Suprapubic skin (tissue), 4 donors: ENCODE measurements around the gene ADD3. TPM values are rescaled to one million over a fixed set of nuclear protein-coding genes. Genes with fewer than 3 reads are reported as not detected.
A peak's percentile ranks its signal among the peaks of the same experiment; 100 is the strongest.
"Not testable (repeated sequence)": the region's sequence is repeated elsewhere in the genome, so short reads cannot be mapped to it uniquely, and the experiment has no call there.

Source experiments
- DNase-seq, 2 donors: peaks; one replicate each; pipeline ENCODE4 v3.0.0-alpha.2; 2019; ENCODE audit warnings: low spot score in 2 of 2
- H3K27ac ChIP-seq: fragments of 200-600 bp; sonication (generic); one replicate; pipeline ENCODE4 v1.5.1; 2019
- H3K27me3 ChIP-seq: fragments of 200-600 bp; sonication (generic); one replicate; pipeline ENCODE4 v1.5.1; 2019
- H3K36me3 ChIP-seq: fragments of 200-600 bp; sonication (generic); one replicate; pipeline ENCODE4 v1.5.1; 2019
- H3K4me1 ChIP-seq: fragments of 200-600 bp; sonication (generic); one replicate; pipeline ENCODE4 v1.5.1; 2019
- H3K4me3 ChIP-seq: fragments of 200-600 bp; sonication (generic); one replicate; pipeline ENCODE4 v1.5.1; 2019; ENCODE audit warnings: mild to moderate bottlenecking
- H3K9me3 ChIP-seq: fragments of 200-600 bp; sonication (generic); one replicate; pipeline ENCODE4 v1.5.1; 2019
- CTCF ChIP-seq, 2 donors: fragments of 200-600 bp in 1 of 2; fragments of 450-650 bp in 1 of 2; sonication (generic) in 1 of 2; IDR thresholded peaks; one replicate each; pipeline ENCODE4 v1.5.1; 2016 to 2019; ENCODE audit warnings: antibody characterized with exemption in 2 of 2, mild to moderate bottlenecking in 1 of 2, moderate library complexity in 1 of 2
- EP300 ChIP-seq: sonication (generic); formaldehyde crosslinking; IDR thresholded peaks from one replicate; pipeline ENCODE4 v1.6.1; 2017; ENCODE audit warnings: antibody characterized with exemption
- POLR2A ChIP-seq, 2 donors: fragments of 450-650 bp; IDR thresholded peaks; one replicate each; pipeline ENCODE4 v1.6.1; 2017; ENCODE audit warnings: antibody characterized with exemption in 2 of 2, mild to moderate bottlenecking in 2 of 2, moderate library complexity in 2 of 2
- POLR2AphosphoS5 ChIP-seq, 3 donors: sonication (generic); formaldehyde crosslinking; IDR thresholded peaks; one replicate each; pipeline ENCODE4 v1.6.1; 2017; ENCODE audit warnings: antibody characterized with exemption in 3 of 3
- WGBS: methylation state at CpG from one replicate; pipeline ENCODE4 v1.1.5; 2018; 5-methylcytosine and 5-hydroxymethylcytosine counted together
- total RNA-seq, 4 donors: library from RNA; depleted of rRNA; stranded (reverse); fragments of >200 nt; gene quantifications; one replicate each; pipeline ENCODE4 v1.1.0, GENCODE V29; 2016

The ADD3 gene
- total RNA-seq, 4 donors from 2014 or later = 72.6 to 335 (median 279) TPM

- H3K36me3 ChIP-seq = peaks cover 56% of the 10 kb centered on the region
- no peak for DNase-seq
- H3K27me3 ChIP-seq = no peaks in the 10 kb centered on the region
- H3K27ac ChIP-seq = no peak overlapping the region
- no peak overlapping the region for H3K4me3 ChIP-seq
- no peaks in the 10 kb centered on the region for H3K9me3 ChIP-seq
- TF ChIP-seq POLR2A (IDR thresholded peaks at IDR 0.05) (no peak), EP300 (no peak), CTCF (IDR thresholded peaks at IDR 0.05) (no peak), POLR2AphosphoS5 (IDR thresholded peaks at IDR 0.05) (no peak)
- no peaks in the 10 kb centered on the region for H3K4me1 ChIP-seq
- 96% methylated on average over 2 of the region's 2 CpGs for WGBS
Observed at GRCh38 chr10:110123594-110123993, 115.8 kb downstream of the ADD3 start.

DNA sequence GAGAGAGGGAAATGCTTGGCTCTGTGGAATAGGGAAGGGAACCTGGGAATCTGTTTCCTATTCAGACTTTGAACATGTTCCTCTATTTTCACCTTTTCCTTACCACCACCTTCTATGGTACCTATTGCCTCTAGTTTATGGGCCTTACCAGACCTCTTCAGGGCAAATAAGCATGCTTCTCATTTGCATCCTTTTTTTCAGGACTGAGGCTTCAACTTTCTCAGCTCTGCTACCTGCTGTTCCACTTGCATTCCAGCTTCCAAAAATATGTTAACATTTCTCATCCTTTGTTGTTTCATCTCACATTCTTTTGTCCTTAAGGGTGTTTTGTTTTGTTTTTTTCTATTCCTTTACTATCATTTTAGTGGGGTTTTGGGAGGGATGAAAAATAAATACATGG, 121.7 kb downstream of the ADD3 start:
- no peak overlapping the region for H3K27ac ChIP-seq
- no peaks in the 10 kb centered on the region for H3K9me3 ChIP-seq
- H3K27me3 ChIP-seq = no peaks in the 10 kb centered on the region
- peaks cover 65% of the 10 kb centered on the region for H3K36me3 ChIP-seq
- H3K4me1 ChIP-seq = no peaks in the 10 kb centered on the region
- H3K4me3 ChIP-seq = no peak overlapping the region
- no peak for DNase-seq
- TF ChIP-seq POLR2A (IDR thresholded peaks at IDR 0.05) (no peak), CTCF (IDR thresholded peaks at IDR 0.05) (no peak), POLR2AphosphoS5 (IDR thresholded peaks at IDR 0.05) (no peak), EP300 (no peak)

GRCh38 chr10:110134917-110135316, 127.1 kb downstream of the ADD3 start:
- H3K9me3 ChIP-seq = no peaks in the 10 kb centered on the region
- no peak overlapping the region for H3K27ac ChIP-seq
- TF ChIP-seq POLR2A (IDR thresholded peaks at IDR 0.05) (no peak), CTCF (IDR thresholded peaks at IDR 0.05) (no peak), POLR2AphosphoS5 (IDR thresholded peaks at IDR 0.05) (no peak), EP300 (no peak)
- no peak for DNase-seq
- 81% methylated on average over 3 of the region's 3 CpGs for WGBS
- no peaks in the 10 kb centered on the region for H3K27me3 ChIP-seq
- H3K4me1 ChIP-seq = peaks cover 4% of the 10 kb centered on the region
- no peak overlapping the region for H3K4me3 ChIP-seq
- H3K36me3 ChIP-seq = peaks cover 32% of the 10 kb centered on the region

GRCh38 chr10:110135836-110136235, 128.1 kb downstream of the ADD3 start:
- not testable (repeated sequence) for H3K4me1 ChIP-seq, H3K9me3 ChIP-seq, H3K27ac ChIP-seq, DNase-seq, H3K4me3 ChIP-seq, H3K27me3 ChIP-seq
- peaks cover 24% of the 10 kb centered on the region for H3K36me3 ChIP-seq
- 84% methylated on average over 6 of the region's 6 CpGs for WGBS

DNA sequence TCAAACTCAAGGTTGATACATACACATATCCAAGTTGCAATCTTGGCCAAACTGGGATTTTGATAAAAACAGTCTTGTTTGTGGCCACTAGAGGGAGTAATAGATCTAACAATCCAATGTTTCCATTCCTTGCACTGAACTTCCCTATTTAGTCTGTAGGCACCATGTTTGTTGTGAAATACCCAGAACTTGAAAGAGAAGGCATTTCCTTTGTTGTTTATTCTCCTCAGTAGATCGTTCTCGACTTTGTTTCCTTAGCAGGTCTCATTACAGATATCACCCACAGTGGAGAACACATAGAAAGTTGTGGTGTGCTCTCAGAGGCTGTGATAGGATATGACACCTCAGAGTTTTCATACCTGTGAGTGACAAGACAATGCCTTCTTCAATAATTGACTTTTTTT, 129.4 kb downstream of the ADD3 start:
- WGBS = 0% methylated on average over 2 of the region's 2 CpGs
- DNase-seq = no peak
- no peak for TF ChIP-seq POLR2A (IDR thresholded peaks at IDR 0.05)
- TF ChIP-seq EP300 = no peak
- peak; percentile 52 to 90 for TF ChIP-seq CTCF (IDR thresholded peaks at IDR 0.05)
- TF ChIP-seq POLR2AphosphoS5 (IDR thresholded peaks at IDR 0.05) = peak in 1 of 3 donors; percentile 59

GRCh38 chr10:110138197-110138812, 130.5 kb downstream of the ADD3 start:
- no peak overlapping the region for H3K4me3 ChIP-seq
- DNase-seq = no peak
- H3K4me1 ChIP-seq = peaks cover 12% of the 10 kb centered on the region
- no peaks in the 10 kb centered on the region for H3K27me3 ChIP-seq
- 69% methylated on average over 5 of the region's 5 CpGs for WGBS
- H3K36me3 ChIP-seq = peaks cover 5% of the 10 kb centered on the region
- H3K27ac ChIP-seq = no peak overlapping the region
- TF ChIP-seq CTCF (IDR thresholded peaks at IDR 0.05) = peak; percentile 35 to 49
- no peak for TF ChIP-seq POLR2AphosphoS5 (IDR thresholded peaks at IDR 0.05)
- TF ChIP-seq POLR2A (IDR thresholded peaks at IDR 0.05) = no peak
- no peaks in the 10 kb centered on the region for H3K9me3 ChIP-seq

More for the DNA sequence above, 129.4 kb downstream of the ADD3 start:
- Histone ChIP-seq H3K36me3 (peaks cover 11% of the 10 kb centered on the region), H3K4me1 (peaks cover 12% of the 10 kb centered on the region), H3K9me3 (no peaks in the 10 kb centered on the region), H3K4me3 (no peak overlapping the region), H3K27me3 (no peaks in the 10 kb centered on the region), H3K27ac (peak overlapping the region; percentile 21)
